K562 (cell line): Measurements from ENCODE around the gene ARHGAP23. TPM values are rescaled to one million over a fixed set of nuclear protein-coding genes. Genes with fewer than 3 reads are reported as not detected.
"Not testable (repeated sequence)": the region's sequence is repeated elsewhere in the genome, so short reads cannot be mapped to it uniquely, and the experiment has no call there.

Source experiments
- ATAC-seq: fragments of 200-7000 bp; cut with Tn5 transposase; 3 replicates; pipeline ENCODE4 v1.9.1; 2020; ENCODE audit warnings: moderate library complexity
- BruUV-seq: library from RNA; stranded (reverse); fragments of 400-500 nt; replicated peaks from 2 replicates; lab custom pipeline; 2021; lab: Mats Ljungman, UMichigan
- CTCF ChIA-PET: fragments of 300-600 bp; formaldehyde crosslinking; extraction: SDS; loops from one replicate; lab custom pipeline; 2021; ENCODE audit warnings: low intra/inter-chr PET ratio; lab: Yijun Ruan, JAX
- POLR2A ChIA-PET: fragments of 300-600, 350-650 bp; sonication (Branson Sonifier 250); formaldehyde crosslinking; extraction: SDS; loops from one replicate; lab custom pipeline; 2021; ENCODE audit warnings: antibody characterized with exemption, inconsistent platforms; lab: Yijun Ruan, JAX
- DNase-seq, 4 experiments: peaks; one replicate each; pipeline versions ENCODE4 v3.0.0 to v3.0.0-alpha.2; 2011 to 2018; ENCODE audit warnings: low spot score in 3 of 4, mixed read lengths in 3 of 4; ENCODE audit errors: extremely low read depth in 1 of 4
- FAIRE-seq: peaks from 2 replicates; lab custom pipeline; 2011; peaks lifted over from hg19 to GRCh38; lab: Jason Lieb, UNC
- H2AFZ ChIP-seq: 2 replicates; pipeline ENCODE4 v1.6.0; 2011; ENCODE audit warnings: low read depth, low read length, control low read depth, inconsistent platforms
- H3K27ac ChIP-seq: fragments of 200-600 bp; 3 replicates; pipeline ENCODE4 v1.8.0; 2011; ENCODE audit warnings: low read depth, mild to moderate bottlenecking, control low read depth, inconsistent platforms, low read length, moderate library complexity, mixed read lengths; ENCODE audit errors: extremely low read depth
- H3K27me3 ChIP-seq, 2 experiments: fragments of 300-600 bp in 1 of 2; 2 replicates in 1 of 2; 3 replicates in 1 of 2; pipeline versions ENCODE4 v1.6.0 to v1.8.0; 2011; ENCODE audit warnings: inconsistent platforms in 2 of 2, low read length in 2 of 2, mild to moderate bottlenecking in 1 of 2, mixed read lengths in 1 of 2, moderate library complexity in 1 of 2; ENCODE audit not compliant: control insufficient read depth in 2 of 2, insufficient read depth in 2 of 2
- H3K36me3 ChIP-seq: fragments of 300-600 bp; 3 replicates; pipeline ENCODE4 v1.8.0; 2011; ENCODE audit warnings: mild to moderate bottlenecking, low read length, inconsistent platforms; ENCODE audit not compliant: control insufficient read depth, insufficient read depth
- H3K4me1 ChIP-seq, 2 experiments: fragments of 200-600 bp in 1 of 2; replicated peaks in 1 of 2; 2 replicates in 1 of 2; 3 replicates in 1 of 2; pipeline versions ENCODE4 v1.5.1 to v1.8.0; 2011; ENCODE audit warnings: inconsistent platforms in 2 of 2, low read length in 2 of 2, mild to moderate bottlenecking in 1 of 2, mixed read lengths in 1 of 2, moderate library complexity in 1 of 2; ENCODE audit not compliant: control insufficient read depth in 2 of 2, insufficient read depth in 2 of 2
- H3K4me2 ChIP-seq: 2 replicates; pipeline ENCODE4 v1.6.1; 2011; ENCODE audit warnings: low read length, control low read depth, inconsistent platforms, mixed read lengths; ENCODE audit not compliant: insufficient read depth
- H3K4me3 ChIP-seq: fragments of 200-600 bp; sonication (generic), shearing (Covaris generic); 2 replicates; pipeline ENCODE4 v1.5.1; 2016; ENCODE audit warnings: control low read depth, inconsistent platforms
- H3K79me2 ChIP-seq: fragments of 200-600 bp; 3 replicates; pipeline ENCODE4 v1.8.0; 2011; ENCODE audit warnings: low read length, inconsistent platforms; ENCODE audit not compliant: control insufficient read depth, insufficient read depth
- H3K9ac ChIP-seq, 2 experiments: 2 replicates each; pipeline versions ENCODE4 v1.6.0 to v1.6.1; 2011; ENCODE audit warnings: low read depth in 2 of 2, low read length in 2 of 2, control low read depth in 1 of 2, inconsistent platforms in 1 of 2, mild to moderate bottlenecking in 1 of 2, mixed read lengths in 1 of 2; ENCODE audit not compliant: insufficient read depth in 1 of 2
- H3K9me1 ChIP-seq: one replicate; pipeline ENCODE4 v1.6.0; 2011; ENCODE audit warnings: inconsistent platforms, mild to moderate bottlenecking, low read length, moderate library complexity; ENCODE audit not compliant: control insufficient read depth, insufficient read depth
- H3K9me3 ChIP-seq: replicated peaks from 2 replicates; pipeline ENCODE4 v1.5.1; 2011; ENCODE audit warnings: low read depth, low read length, inconsistent platforms; ENCODE audit not compliant: control insufficient read depth, insufficient read depth
- H4K20me1 ChIP-seq: replicated peaks from 2 replicates; pipeline ENCODE4 v1.6.1; 2011; ENCODE audit warnings: low read length, inconsistent platforms, mixed read lengths; ENCODE audit not compliant: control insufficient read depth, insufficient read depth
- CEBPB ChIP-seq: fragments of 450-650 bp; IDR thresholded peaks from 2 replicates; pipeline ENCODE4 v1.6.1; 2016; ENCODE audit warnings: missing genetic modification characterization, missing compliant biosample characterization
- CEBPG ChIP-seq, 3 experiments: fragments of 200-800 bp in 1 of 3; sonication (Bioruptor generic) in 1 of 3; sonication (generic) in 1 of 3; formaldehyde crosslinking in 1 of 3; IDR thresholded peaks in 2 of 3; conservative IDR thresholded peaks in 1 of 3; 2 replicates each; pipeline versions ENCODE4 v1.6.1 to v1.8.0; 2016 to 2022; ENCODE audit warnings: missing compliant biosample characterization in 2 of 3, missing genetic modification characterization in 2 of 3, mild to moderate bottlenecking in 1 of 3, missing genetic modification reagents in 1 of 3
- DLX4 ChIP-seq: fragments of 250-450 bp; sonication (Bioruptor Pico); IDR thresholded peaks from 2 replicates; pipeline ENCODE4 v1.6.1; 2021; ENCODE audit warnings: mild to moderate bottlenecking
- LEF1 ChIP-seq: fragments of 450-650 bp; IDR thresholded peaks from 2 replicates; pipeline ENCODE4 v1.6.1; 2016; ENCODE audit warnings: mild to moderate bottlenecking
- NFE2L1 ChIP-seq: fragments of 450-650 bp; IDR thresholded peaks from 2 replicates; pipeline ENCODE4 v1.6.1; 2016; ENCODE audit warnings: missing genetic modification characterization, low read depth, mild to moderate bottlenecking, missing compliant biosample characterization, moderate library complexity, borderline replicate concordance
- ZBED1 ChIP-seq: IDR thresholded peaks from 2 replicates; pipeline ENCODE4 v1.6.1; 2014
- WGBS: fragments of 100-300 bp; shearing (Covaris generic); methylation state at CpG from one replicate; pipeline ENCODE4 v1.1.6; 2016; ENCODE audit warnings: low coverage, mixed read lengths; ENCODE audit not compliant: insufficient coverage; ENCODE audit errors: missing lambda C conversion rate; 5-methylcytosine and 5-hydroxymethylcytosine counted together
- in situ Hi-C: fragments of 300-500 bp; cut with MboI; formaldehyde crosslinking; loops from 4 replicates; pipeline ENCODE4 v1.15.0; 2018; ENCODE audit warnings: inconsistent platforms, mixed read lengths
- intact Hi-C: fragments of 100-400 bp; cut with micrococcal nuclease; formaldehyde crosslinking; loops from 2 replicates; pipeline ENCODE4 v1.14.2; 2022
- polyA plus RNA-seq, 8 experiments: library from polyadenylated mRNA; depleted of rRNA in 4 of 8; stranded (reverse) in 5 of 8; unstranded in 3 of 8; fragments of >200 nt; fragmentation: Nextera tagmentation in 2 of 8; fragmentation: Illumina TruSeq in 1 of 8; extraction: Ambion mirVana in 2 of 8; extraction: Trizol in 1 of 8; gene quantifications; 2 replicates each; pipeline versions ENCODE4 v1.2.1 to v1.2.3, GENCODE V29; 2011 to 2014; ENCODE audit warnings: inconsistent platforms in 1 of 8, missing spikeins in 1 of 8
- total RNA-seq, 7 experiments: library from RNA; depleted of rRNA in 6 of 7; stranded (reverse); fragments of >200 nt in 6 of 7; fragmentation: Illumina TruSeq in 2 of 7; extraction: Trizol in 2 of 7; gene quantifications; 2 replicates each; pipeline versions ENCODE4 v1.2.1 to v1.2.3, GENCODE V29; 2011 to 2021; ENCODE audit warnings: low replicate concordance in 1 of 7

ARHGAP23 gene
- total and polyA plus RNA-seq, 9 of the 15 experiments (the other 6 are each of a cell fraction or from before 2014, with no cell fraction given): 0.01 to 2.7 (median 0.70) TPM

GRCh38 chr17:38476549-38476948 lies 48.3 kb downstream of the ARHGAP23 start:
- Histone ChIP-seq H3K9me3 (no peaks in the 10 kb centered on the region), H3K4me3 (no peak overlapping the region), H2AFZ (0 out of 2 replicates have a peak overlapping the region, but pooled peaks have one; percentile 9), H3K36me3 (no peaks in the 10 kb centered on the region), H3K27ac (no peak overlapping the region), H3K9ac (peak overlapping the region in 1 of 2 experiments; percentile 45; a peak in 1 of 4 replicates), H3K79me2 (no peaks in the 10 kb centered on the region), H3K27me3 (no peaks in the 10 kb centered on the region), H3K9me1 (no peaks in the 10 kb centered on the region), H3K4me1 (peaks cover 0 to 7% of the 10 kb centered on the region in 2 experiments; a peak in 3 of 5 replicates), H3K4me2 (no peak overlapping the region), H4K20me1 (no peaks in the 10 kb centered on the region)
- ChIA-PET POLR2A (interaction anchor here (0.7 kb wide), 1 partner anchor 17 kb away, joined by 3 read pairs; no protein-coding TSS in a partner anchor), CTCF (interaction anchor here (0.7 kb wide), 1 partner anchor 121 kb away, joined by 4 read pairs; no protein-coding TSS in a partner anchor)
- in situ Hi-C loops (loop anchor here (10.0 kb wide), 1 partner anchor 132 kb away; the partner anchor contains the start of gene GPR179), intact Hi-C loops (no loop called here)
- BruUV-seq: no TSS peak
- DNase-seq: peak in 1 of 4 experiments; percentile 49
- 0% methylated on average over 2 of the region's 7 CpGs for WGBS
- FAIRE-seq: no peak
- no peak for ATAC-seq
- no peak for TF ChIP-seq NFE2L1
- no peak for TF ChIP-seq CEBPG (CRISPR knock-in tag; IDR thresholded peaks at IDR 0.05)
- peak in 1 of 2 experiments; percentile 51; a peak in 1 of 4 replicates for TF ChIP-seq CEBPG (tag; conservative IDR thresholded peaks at IDR 0.05 in 1 of 2, IDR thresholded peaks at IDR 0.05 in 1 of 2)
- no peak for TF ChIP-seq ZBED1
- TF ChIP-seq DLX4 (CRISPR knock-in tag): no peak
- TF ChIP-seq LEF1: no peak
- TF ChIP-seq CEBPB (tag): peak; percentile 89

GRCh38 chr17:38477417-38477816 lies 49.2 kb downstream of the ARHGAP23 start:
- in situ Hi-C loops: loop anchor here (10.0 kb wide), 1 partner anchor 133 kb away; the partner anchor contains the start of gene GPR179
- H3K36me3 ChIP-seq, BruUV-seq, H3K27me3 ChIP-seq, H3K9me3 ChIP-seq, H3K4me2 ChIP-seq, H3K27ac ChIP-seq, H3K9ac ChIP-seq, POLR2A ChIA-PET, intact Hi-C loops, H3K4me3 ChIP-seq, H3K4me1 ChIP-seq, H4K20me1 ChIP-seq, CTCF ChIA-PET, ATAC-seq, H3K9me1 ChIP-seq, DNase-seq, H3K79me2 ChIP-seq, H2AFZ ChIP-seq, FAIRE-seq: not testable (repeated sequence)
- WGBS: 47% methylated on average over 8 of the region's 36 CpGs

- ATAC-seq, H3K4me3 ChIP-seq, H3K27me3 ChIP-seq, H3K4me1 ChIP-seq, H3K9ac ChIP-seq, H4K20me1 ChIP-seq, FAIRE-seq, H3K4me2 ChIP-seq, H3K9me3 ChIP-seq, intact Hi-C loops, H3K79me2 ChIP-seq, H3K36me3 ChIP-seq, DNase-seq, H3K27ac ChIP-seq, BruUV-seq, H3K9me1 ChIP-seq, CTCF ChIA-PET, POLR2A ChIA-PET, H2AFZ ChIP-seq: not testable (repeated sequence)
- in situ Hi-C loops: loop anchor here (10.0 kb wide), 1 partner anchor 133 kb away; the partner anchor contains the start of gene GPR179
- 47% methylated on average over 5 of the region's 13 CpGs for WGBS
These were observed 49.7 kb downstream of the ARHGAP23 start for GRCh38 chr17:38477951-38478350.
